ENCODE data around the gene SCFD1. TPM values are rescaled to one million over a fixed set of nuclear protein-coding genes. Genes with fewer than 3 reads are reported as not detected.

SCFD1 gene
- total and polyA plus RNA-seq, 7 donors = 26.9 to 49.8 (median 34.1) TPM

DNA sequence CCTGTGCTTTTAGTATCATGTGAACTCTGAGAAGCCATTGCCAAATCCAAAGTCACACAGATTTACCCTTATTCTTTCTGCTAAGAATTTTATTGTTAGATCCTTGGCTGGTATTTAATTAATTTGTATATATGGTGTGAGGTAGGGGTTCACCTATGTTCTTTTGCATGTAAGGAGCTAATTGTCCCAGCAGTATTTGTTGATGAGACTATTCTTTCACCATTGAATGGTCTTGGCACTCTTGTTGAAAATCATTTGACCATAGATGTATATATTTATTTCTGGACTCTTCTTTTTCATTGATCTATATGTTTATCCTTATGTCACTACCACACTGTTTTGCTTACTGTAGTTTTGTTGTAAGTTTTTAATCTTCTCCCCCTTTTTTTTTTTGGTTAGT, 36.9 kb upstream of the SCFD1 start:
- no peak for DNase-seq
- Histone ChIP-seq H3K4me1 (no peaks in the 10 kb centered on the region), H3K9me3 (no peaks in the 10 kb centered on the region), H3K36me3 (ENCODE audit: insufficient read depth in 1 of 2, low read depth in 1 of 2) (peaks cover 0 to 13% of the 10 kb centered on the region in 2 donors), H3K27ac (no peak overlapping the region), H3K27me3 (ENCODE audit: insufficient read depth in 3 of 3, low read length in 2 of 3) (no peaks in the 10 kb centered on the region), H3K4me3 (no peak overlapping the region)
- intact Hi-C loops (cut with DNase I) = no loop called here
- no peak for TF ChIP-seq CTCF (IDR thresholded peaks at IDR 0.05)
- ATAC-seq = no peak

DNA sequence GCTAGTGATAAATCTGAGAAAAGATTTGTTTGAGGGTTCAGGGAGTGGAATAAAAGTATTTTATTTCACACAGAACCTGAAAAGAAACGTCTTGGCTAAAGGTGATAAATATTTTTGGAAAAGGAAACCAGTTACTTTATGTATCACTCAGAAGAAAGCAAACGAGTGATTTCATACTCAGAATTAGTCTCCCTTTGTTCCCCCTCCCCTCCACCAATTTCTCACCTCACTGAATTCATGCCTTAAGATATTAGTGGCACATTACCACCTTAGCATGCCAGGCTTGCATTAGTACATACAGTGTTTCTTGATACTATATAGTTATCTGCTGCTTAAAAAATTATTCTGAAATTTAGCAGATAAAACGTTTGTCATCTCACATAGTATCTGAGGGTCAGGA, 35.0 kb upstream of the SCFD1 start:
- no peak for TF ChIP-seq CTCF (IDR thresholded peaks at IDR 0.05)
- Histone ChIP-seq H3K9me3 (no peaks in the 10 kb centered on the region), H3K36me3 (ENCODE audit: insufficient read depth in 1 of 2, low read depth in 1 of 2) (peaks cover 2 to 22% of the 10 kb centered on the region in 2 donors), H3K27ac (no peak overlapping the region), H3K4me1 (no peaks in the 10 kb centered on the region), H3K4me3 (no peak overlapping the region), H3K27me3 (ENCODE audit: insufficient read depth in 3 of 3, low read length in 2 of 3) (no peaks in the 10 kb centered on the region)
- 56 to 62% (median 60%) methylated on average over 3 of the region's 3 CpGs for WGBS, 3 donors
- ATAC-seq (no peak), DNase-seq (no peak)
- intact Hi-C loops (cut with DNase I) = no loop called here

DNA sequence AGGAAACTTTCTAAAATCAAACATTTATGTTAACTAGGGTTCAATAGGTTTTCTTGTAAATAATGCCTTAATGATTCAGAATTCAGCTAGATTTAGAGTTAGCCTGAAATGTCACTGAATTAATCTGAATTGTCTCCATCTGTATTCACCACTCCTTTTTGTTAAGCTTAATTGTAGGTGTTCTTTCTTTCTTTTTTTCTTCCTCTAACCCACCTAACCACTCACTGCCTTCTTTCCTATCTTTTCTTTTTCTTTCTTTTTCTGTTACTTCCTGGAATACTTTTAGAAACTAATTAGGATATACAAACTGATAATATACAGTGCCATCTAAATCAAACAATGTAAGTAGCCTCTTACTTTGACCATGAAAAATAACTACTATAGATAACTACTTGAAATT, 33.2 kb upstream of the SCFD1 start:
- DNase-seq = no peak
- Histone ChIP-seq H3K36me3 (ENCODE audit: insufficient read depth in 1 of 2, low read depth in 1 of 2) (peaks cover 2 to 31% of the 10 kb centered on the region in 2 donors), H3K4me3 (no peak overlapping the region), H3K27me3 (ENCODE audit: insufficient read depth in 3 of 3, low read length in 2 of 3) (no peaks in the 10 kb centered on the region), H3K27ac (no peak overlapping the region), H3K9me3 (no peaks in the 10 kb centered on the region), H3K4me1 (no peaks in the 10 kb centered on the region)
- no peak for ATAC-seq
- TF ChIP-seq CTCF (IDR thresholded peaks at IDR 0.05) = no peak
- intact Hi-C loops (cut with DNase I) = no loop called here

DNA sequence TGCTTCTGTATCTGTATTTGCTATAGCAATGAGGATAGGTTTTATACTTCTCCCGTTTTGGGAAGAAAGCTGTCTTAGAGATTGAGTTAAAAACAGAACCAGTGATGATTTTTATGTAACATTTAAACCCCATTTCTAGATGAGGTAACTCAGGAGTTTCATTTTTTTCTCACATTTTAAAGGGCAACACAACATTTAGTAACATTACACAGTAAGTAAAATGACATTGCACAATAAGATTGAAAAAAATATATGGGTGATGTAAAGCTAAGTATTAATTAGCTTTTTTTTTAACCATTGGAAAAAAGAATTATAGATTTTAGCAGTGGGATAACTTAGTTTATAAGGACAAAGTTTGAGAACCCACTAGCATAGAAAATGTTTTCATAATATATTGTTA, 25.2 kb upstream of the SCFD1 start:
- peaks cover 0 to 21% of the 10 kb centered on the region in 2 donors for H3K36me3 ChIP-seq (ENCODE audit: insufficient read depth in 1 of 2, low read depth in 1 of 2)
- no peak for TF ChIP-seq CTCF (IDR thresholded peaks at IDR 0.05)
- WGBS, 3 donors = 67 to 79% (median 70%) methylated on average over 1 of the region's 1 CpG
- ATAC-seq = no peak
- DNase-seq = no peak
- H3K9me3 ChIP-seq = no peaks in the 10 kb centered on the region
- no peak overlapping the region for H3K27ac ChIP-seq
- H3K4me1 ChIP-seq = peaks cover 15% of the 10 kb centered on the region
- H3K27me3 ChIP-seq (ENCODE audit: insufficient read depth in 3 of 3, low read length in 2 of 3) = no peaks in the 10 kb centered on the region
- no peak overlapping the region for H3K4me3 ChIP-seq
- intact Hi-C loops (cut with DNase I) = loop anchor here in 1 of 2 donors (5.0 kb wide), 1 partner anchor 40 kb away; the partner anchor contains the start of gene G2E3

DNA sequence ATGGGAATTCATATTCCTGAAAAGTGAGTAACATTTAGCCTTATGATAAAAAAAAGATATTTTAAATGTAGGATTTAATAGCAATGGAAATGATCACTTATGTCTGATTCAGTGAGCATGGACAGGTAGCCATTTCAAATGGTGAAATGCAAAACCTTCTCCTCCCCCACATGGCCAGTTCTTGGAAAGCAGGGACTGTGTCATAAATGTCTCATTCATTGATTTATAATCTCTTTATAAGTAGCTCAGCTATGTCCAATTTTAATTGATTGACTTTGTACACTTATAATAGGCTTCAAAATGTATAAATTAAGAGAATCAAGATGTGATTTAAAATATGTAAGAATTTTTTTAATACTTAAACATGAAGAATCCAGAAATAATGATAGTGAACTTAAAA, 24.6 kb upstream of the SCFD1 start:
- H3K9me3 ChIP-seq = no peaks in the 10 kb centered on the region
- intact Hi-C loops (cut with DNase I) = loop anchor here in 1 of 2 donors (5.0 kb wide), 1 partner anchor 40 kb away; the partner anchor contains the start of gene G2E3
- peaks cover 15% of the 10 kb centered on the region for H3K4me1 ChIP-seq
- H3K27ac ChIP-seq = no peak overlapping the region
- ATAC-seq (no peak), DNase-seq (no peak)
- no peak for TF ChIP-seq CTCF (IDR thresholded peaks at IDR 0.05)
- peaks cover 0 to 21% of the 10 kb centered on the region in 2 donors for H3K36me3 ChIP-seq (ENCODE audit: insufficient read depth in 1 of 2, low read depth in 1 of 2)
- H3K4me3 ChIP-seq = no peak overlapping the region
- no peaks in the 10 kb centered on the region for H3K27me3 ChIP-seq (ENCODE audit: insufficient read depth in 3 of 3, low read length in 2 of 3)

Measured in psoas muscle (tissue), 8 donors.